Nephron progenitor cell (in vitro differentiated cells): ENCODE measurements around the gene RHBDL1.

Source experiments
- DNase-seq: peaks from one replicate; pipeline ENCODE4 v3.0.0; 2021
- H3K27ac Mint-ChIP-seq: 2 replicates; pipeline ENCODE4 v1.8.0; 2021; ENCODE audit warnings: mild to moderate bottlenecking, moderate library complexity, mixed read lengths
- H3K27me3 Mint-ChIP-seq: 2 replicates; pipeline ENCODE4 v1.8.0; 2021; ENCODE audit warnings: mild to moderate bottlenecking, low read depth, mixed read lengths; ENCODE audit not compliant: poor library complexity
- H3K36me3 Mint-ChIP-seq: 2 replicates; pipeline ENCODE4 v1.8.0; 2021; ENCODE audit warnings: low read depth, mixed read lengths
- H3K4me1 Mint-ChIP-seq: 2 replicates; pipeline ENCODE4 v1.8.0; 2021; ENCODE audit warnings: mixed read lengths
- H3K4me3 Mint-ChIP-seq: 2 replicates; pipeline ENCODE4 v1.8.0; 2021; ENCODE audit warnings: mild to moderate bottlenecking, moderate library complexity, mixed read lengths
- H3K9me3 Mint-ChIP-seq: 2 replicates; pipeline ENCODE4 v1.8.0; 2021; ENCODE audit warnings: mild to moderate bottlenecking, moderate library complexity, mixed read lengths
- CTCF ChIP-seq: fragments of 200-600 bp; sonication (generic); IDR thresholded peaks from 2 replicates; pipeline ENCODE4 v1.5.0; 2021; ENCODE audit warnings: antibody characterized with exemption

RHBDL1 gene

DNA sequence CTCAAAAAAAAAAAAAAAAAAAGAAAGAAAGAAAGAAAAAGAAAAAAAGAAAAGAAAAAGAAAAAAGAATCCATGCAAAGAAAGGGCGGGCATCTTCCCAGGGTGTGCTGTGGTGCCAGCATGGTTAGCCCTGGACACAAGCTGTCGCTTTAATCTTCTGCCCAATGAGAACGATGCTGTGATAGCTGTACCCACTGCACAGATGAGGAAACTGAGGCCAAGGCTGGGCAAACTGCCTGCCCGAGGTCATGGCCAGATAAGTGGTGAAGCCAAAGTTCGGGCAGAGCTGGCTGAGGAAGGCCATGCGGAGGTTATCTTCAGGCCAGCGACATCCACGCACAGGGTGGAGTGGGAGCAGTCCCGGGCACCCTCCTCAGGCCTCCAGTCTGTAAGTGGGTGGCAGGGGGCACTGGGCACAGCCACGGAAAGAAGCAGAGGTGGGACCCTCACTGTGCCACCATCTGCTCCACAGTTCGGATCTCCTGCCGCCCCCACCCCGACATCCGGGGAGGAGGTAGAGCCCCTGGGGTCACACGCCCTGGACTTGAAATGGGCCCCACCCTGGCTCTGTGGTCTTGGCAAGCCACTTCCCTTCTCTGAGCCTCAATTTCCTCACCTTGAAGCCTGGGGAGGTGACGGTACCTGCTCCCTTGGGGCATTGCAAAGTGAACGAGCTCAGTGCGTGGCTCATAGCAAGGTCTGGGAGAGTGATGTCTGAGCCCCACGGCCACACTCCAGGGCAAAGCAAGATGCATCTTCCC lies 23.6 kb downstream of the RHBDL1 start:
- TF ChIP-seq CTCF = no peak
- Mint-ChIP-seq H3K4me1 (no peaks in the 10 kb centered on the region), H3K36me3 (no peaks in the 10 kb centered on the region), H3K27me3 (peaks cover 98% of the 10 kb centered on the region), H3K4me3 (no peak overlapping the region), H3K27ac (no peak overlapping the region), H3K9me3 (no peaks in the 10 kb centered on the region)
- no peak for DNase-seq

GRCh38 chr16:700684-701584 lies 25.5 kb downstream of the RHBDL1 start:
- peaks cover 90% of the 10 kb centered on the region for H3K27me3 Mint-ChIP-seq
- no peaks in the 10 kb centered on the region for H3K4me1 Mint-ChIP-seq
- H3K36me3 Mint-ChIP-seq = no peaks in the 10 kb centered on the region
- no peak for TF ChIP-seq CTCF
- H3K4me3 Mint-ChIP-seq = no peak overlapping the region
- peak; percentile 93 for DNase-seq
- H3K27ac Mint-ChIP-seq = no peak overlapping the region
- no peaks in the 10 kb centered on the region for H3K9me3 Mint-ChIP-seq

GRCh38 chr16:702341-702740 lies 26.9 kb downstream of the RHBDL1 start:
- TF ChIP-seq CTCF = no peak
- H3K27ac Mint-ChIP-seq = no peak overlapping the region
- H3K27me3 Mint-ChIP-seq = peaks cover 90% of the 10 kb centered on the region
- H3K9me3 Mint-ChIP-seq = no peaks in the 10 kb centered on the region
- no peak for DNase-seq
- no peaks in the 10 kb centered on the region for H3K36me3 Mint-ChIP-seq
- H3K4me1 Mint-ChIP-seq = no peaks in the 10 kb centered on the region
- H3K4me3 Mint-ChIP-seq = no peak overlapping the region

GRCh38 chr16:703406-703805 lies 27.9 kb downstream of the RHBDL1 start:
- no peaks in the 10 kb centered on the region for H3K9me3 Mint-ChIP-seq
- no peak for DNase-seq
- H3K36me3 Mint-ChIP-seq = no peaks in the 10 kb centered on the region
- no peak overlapping the region for H3K4me3 Mint-ChIP-seq
- no peaks in the 10 kb centered on the region for H3K4me1 Mint-ChIP-seq
- H3K27ac Mint-ChIP-seq = no peak overlapping the region
- H3K27me3 Mint-ChIP-seq = peaks cover 90% of the 10 kb centered on the region
- TF ChIP-seq CTCF = no peak

DNA sequence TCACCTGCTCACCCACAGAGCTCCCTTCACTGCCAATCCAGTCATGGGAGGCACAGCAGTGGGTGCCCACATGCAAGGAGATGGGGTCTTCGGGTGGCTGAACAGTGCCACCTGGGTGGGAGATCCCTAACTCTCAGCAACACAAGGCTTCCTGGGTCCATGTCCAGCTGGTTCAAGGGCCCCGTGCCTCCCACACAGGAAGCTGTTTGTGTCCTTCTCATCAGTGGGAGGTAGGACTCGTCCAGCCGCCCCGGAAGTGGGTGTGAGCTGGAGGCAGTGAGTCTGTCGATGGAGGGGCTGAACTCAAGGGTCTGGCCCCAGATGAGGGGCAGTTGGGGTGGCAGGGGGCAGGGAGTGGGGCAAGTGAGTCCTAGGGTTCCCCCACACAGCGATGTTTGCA lies 28.6 kb downstream of the RHBDL1 start:
- Mint-ChIP-seq H3K27ac (no peak overlapping the region), H3K4me3 (no peak overlapping the region), H3K9me3 (no peaks in the 10 kb centered on the region), H3K36me3 (no peaks in the 10 kb centered on the region), H3K27me3 (peaks cover 90% of the 10 kb centered on the region), H3K4me1 (no peaks in the 10 kb centered on the region)
- TF ChIP-seq CTCF = no peak
- no peak for DNase-seq
